Transverse colon (tissue), 4 donors: ENCODE data around the gene TNS3. TPM values are rescaled to one million over a fixed set of nuclear protein-coding genes. Genes with fewer than 3 reads are reported as not detected.

Experiments
- DNase-seq: peaks from one replicate; pipeline ENCODE4 v3.0.0-alpha.2; 2019
- H3K27ac ChIP-seq, 4 donors: fragments of 200-600 bp; sonication (generic); 2 replicates each; pipeline ENCODE4 v1.5.1; 2016 to 2018; ENCODE audit warnings: inconsistent platforms in 4 of 4
- H3K27me3 ChIP-seq: fragments of 200-600 bp; sonication (generic); 2 replicates; pipeline ENCODE4 v1.5.1; 2017; ENCODE audit warnings: inconsistent platforms
- H3K36me3 ChIP-seq, 4 donors: fragments of 200-600 bp; sonication (generic); 2 replicates each; pipeline ENCODE4 v1.5.1; 2017 to 2019; ENCODE audit warnings: inconsistent platforms in 4 of 4
- H3K4me1 ChIP-seq, 4 donors: fragments of 200-600 bp; sonication (generic); 2 replicates each; pipeline ENCODE4 v1.5.1; 2017 to 2020; ENCODE audit warnings: inconsistent platforms in 4 of 4
- H3K4me3 ChIP-seq, 4 donors: fragments of 200-600 bp; sonication (generic); 1 replicate in 1 of 4; 2 replicates in 3 of 4; pipeline versions ENCODE4 v1.5.1 to v1.6.1; 2017 to 2019; ENCODE audit warnings: inconsistent platforms in 4 of 4
- H3K9me3 ChIP-seq, 2 donors: fragments of 200-600 bp; sonication (generic); 2 replicates each; pipeline ENCODE4 v1.5.1; 2017 to 2019; ENCODE audit warnings: inconsistent platforms in 2 of 2
- EP300 ChIP-seq: sonication (generic); formaldehyde crosslinking; IDR thresholded peaks from one replicate; pipeline ENCODE4 v1.6.1; 2017; ENCODE audit warnings: antibody characterized with exemption, low read depth
- POLR2A ChIP-seq: fragments of 450-650 bp; IDR thresholded peaks from one replicate; pipeline ENCODE4 v1.6.1; 2016; ENCODE audit warnings: antibody characterized with exemption, mild to moderate bottlenecking, moderate library complexity
- POLR2AphosphoS5 ChIP-seq, 3 donors: sonication (generic); formaldehyde crosslinking; IDR thresholded peaks; one replicate each; pipeline ENCODE4 v1.6.1; 2016; ENCODE audit warnings: antibody characterized with exemption in 3 of 3
- WGBS, 2 donors: methylation state at CpG; one replicate each; pipeline ENCODE4 v1.1.5; 2018; ENCODE audit warnings: low coverage in 1 of 2; 5-methylcytosine and 5-hydroxymethylcytosine counted together
- in situ Hi-C, 4 donors: fragments of 200-750 bp; cut with MboI; loops; one replicate each; pipeline versions ENCODE4 v1.15.0 to v1.15.1; 2017; ENCODE audit warnings: low sequenced_read_pairs in 3 of 4, low pct_ligation_motif_present in 1 of 4, low pct_unique_long_range_greater_than_20kb in 1 of 4
- intact Hi-C: fragments of 100-400 bp; cut with DNase I; formaldehyde crosslinking; loops from one replicate; pipeline ENCODE4 v1.15.1; 2023; ENCODE audit warnings: low total_unique reads
- total RNA-seq, 4 donors: library from RNA; depleted of rRNA; stranded (reverse); fragments of >200 nt; gene quantifications; one replicate each; pipeline ENCODE4 v1.1.0, GENCODE V29; 2016
- TF ChIP-seq, protein P1 (sequence below), 5 experiments: fragments of 200-600 bp in 3 of 5; fragments of 450-650 bp in 2 of 5; sonication (generic) in 3 of 5; IDR thresholded peaks; 1 replicate in 2 of 5; 2 replicates in 3 of 5; pipeline ENCODE4 v1.5.1; 2016 to 2017; ENCODE audit warnings: antibody characterized with exemption in 5 of 5, inconsistent platforms in 3 of 5, mild to moderate bottlenecking in 2 of 5, moderate library complexity in 1 of 5

TNS3 gene
- total RNA-seq, 4 donors from 2014 or later = 58.5 to 104 (median 72.7) TPM

DNA sequence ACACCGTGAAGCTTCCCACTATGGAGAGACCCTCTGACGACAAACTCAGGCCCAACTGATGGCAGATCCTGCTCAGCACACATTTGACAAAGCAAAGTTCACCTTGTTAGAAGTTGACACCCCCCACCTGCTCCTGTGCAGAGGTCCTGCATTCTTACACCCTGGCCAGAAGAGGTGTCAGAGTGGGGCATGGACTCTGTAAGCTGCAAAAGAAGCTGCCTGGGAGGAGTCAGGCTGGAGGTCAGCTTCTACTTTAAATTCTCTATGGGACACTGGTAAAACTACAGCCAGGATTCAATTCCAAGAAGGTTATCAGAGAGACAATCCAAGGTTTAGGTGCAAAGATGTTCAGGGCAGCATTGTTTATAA lies 20.0 kb upstream of the TNS3 start:
- Histone ChIP-seq H3K27me3 (no peaks in the 10 kb centered on the region), H3K36me3 (no peaks in the 10 kb centered on the region), H3K9me3 (peaks cover 6 to 8% of the 10 kb centered on the region in 2 donors), H3K27ac (no peak overlapping the region), H3K4me1 (peaks cover 9 to 41% (median 21%) of the 10 kb centered on the region in 4 donors), H3K4me3 (no peak overlapping the region)
- in situ Hi-C loops = loop anchor here in 1 of 4 donors (25.0 kb wide), 1 partner anchor 210 kb away; no protein-coding TSS in a partner anchor
- TF ChIP-seq POLR2AphosphoS5 (IDR thresholded peaks at IDR 0.05) (no peak), EP300 (no peak), POLR2A (no peak)
- TF ChIP-seq, protein P1, sequence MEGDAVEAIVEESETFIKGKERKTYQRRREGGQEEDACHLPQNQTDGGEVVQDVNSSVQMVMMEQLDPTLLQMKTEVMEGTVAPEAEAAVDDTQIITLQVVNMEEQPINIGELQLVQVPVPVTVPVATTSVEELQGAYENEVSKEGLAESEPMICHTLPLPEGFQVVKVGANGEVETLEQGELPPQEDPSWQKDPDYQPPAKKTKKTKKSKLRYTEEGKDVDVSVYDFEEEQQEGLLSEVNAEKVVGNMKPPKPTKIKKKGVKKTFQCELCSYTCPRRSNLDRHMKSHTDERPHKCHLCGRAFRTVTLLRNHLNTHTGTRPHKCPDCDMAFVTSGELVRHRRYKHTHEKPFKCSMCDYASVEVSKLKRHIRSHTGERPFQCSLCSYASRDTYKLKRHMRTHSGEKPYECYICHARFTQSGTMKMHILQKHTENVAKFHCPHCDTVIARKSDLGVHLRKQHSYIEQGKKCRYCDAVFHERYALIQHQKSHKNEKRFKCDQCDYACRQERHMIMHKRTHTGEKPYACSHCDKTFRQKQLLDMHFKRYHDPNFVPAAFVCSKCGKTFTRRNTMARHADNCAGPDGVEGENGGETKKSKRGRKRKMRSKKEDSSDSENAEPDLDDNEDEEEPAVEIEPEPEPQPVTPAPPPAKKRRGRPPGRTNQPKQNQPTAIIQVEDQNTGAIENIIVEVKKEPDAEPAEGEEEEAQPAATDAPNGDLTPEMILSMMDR (IDR thresholded peaks at IDR 0.05) = no peak
- WGBS, 2 donors = 75% methylated on average over 2 of the region's 2 CpGs; no CpG with 5 or more reads in 1 of the 2 donors
- no peak for DNase-seq
- intact Hi-C loops = no loop called here

DNA sequence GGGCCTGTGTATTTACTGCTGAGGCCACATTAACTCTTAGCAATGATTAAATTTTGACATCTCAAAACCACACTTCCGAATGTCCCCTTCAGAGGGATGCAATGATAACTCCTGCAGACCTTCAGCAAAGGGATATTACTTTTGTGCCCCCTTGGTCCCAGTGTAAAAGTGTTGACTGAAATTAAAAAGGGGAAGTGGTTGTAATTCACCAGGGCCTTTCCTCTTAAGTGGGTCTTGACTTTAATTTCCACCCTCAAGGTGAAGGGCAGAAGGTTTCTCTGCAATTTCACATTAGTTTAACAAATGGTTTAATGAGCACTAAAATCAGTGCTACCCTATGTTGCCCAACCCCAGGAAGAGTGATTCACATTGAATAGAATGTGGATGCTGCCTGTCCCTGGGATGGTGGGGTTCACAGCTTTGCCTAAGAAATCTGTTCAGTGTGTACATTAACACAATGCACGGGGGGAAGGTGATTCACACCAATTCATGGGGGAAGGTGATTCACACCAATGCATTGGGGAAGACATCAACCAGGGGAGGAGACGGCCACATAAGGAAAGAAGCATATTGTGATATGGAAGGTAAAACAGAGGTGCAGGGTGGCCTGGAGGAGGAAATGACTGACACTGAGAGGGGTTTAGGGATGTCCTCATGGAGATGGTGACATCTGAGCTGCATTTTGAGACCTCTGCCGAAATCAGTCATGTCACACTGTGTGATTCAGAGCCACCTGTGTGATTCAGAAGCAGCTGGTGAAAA lies 19.4 kb upstream of the TNS3 start:
- 71 to 100% methylated on average over 1 to 4 of the region's 4 CpGs for WGBS, 2 donors
- in situ Hi-C loops (loop anchor here in 1 of 4 donors (25.0 kb wide), 1 partner anchor 211 kb away; no protein-coding TSS in a partner anchor), intact Hi-C loops (no loop called here)
- H3K4me1 ChIP-seq = peaks cover 9 to 41% (median 21%) of the 10 kb centered on the region in 4 donors
- peaks cover 11 to 13% of the 10 kb centered on the region in 2 donors for H3K9me3 ChIP-seq
- no peaks in the 10 kb centered on the region for H3K36me3 ChIP-seq
- no peaks in the 10 kb centered on the region for H3K27me3 ChIP-seq
- H3K27ac ChIP-seq = peak overlapping the region in 1 of 4 donors; percentile 17
- TF ChIP-seq EP300 = no peak
- TF ChIP-seq, protein P1 (IDR thresholded peaks at IDR 0.05) = no peak
- TF ChIP-seq POLR2AphosphoS5 (IDR thresholded peaks at IDR 0.05) = no peak
- no peak for TF ChIP-seq POLR2A
- no peak overlapping the region for H3K4me3 ChIP-seq
- DNase-seq = no peak

DNA sequence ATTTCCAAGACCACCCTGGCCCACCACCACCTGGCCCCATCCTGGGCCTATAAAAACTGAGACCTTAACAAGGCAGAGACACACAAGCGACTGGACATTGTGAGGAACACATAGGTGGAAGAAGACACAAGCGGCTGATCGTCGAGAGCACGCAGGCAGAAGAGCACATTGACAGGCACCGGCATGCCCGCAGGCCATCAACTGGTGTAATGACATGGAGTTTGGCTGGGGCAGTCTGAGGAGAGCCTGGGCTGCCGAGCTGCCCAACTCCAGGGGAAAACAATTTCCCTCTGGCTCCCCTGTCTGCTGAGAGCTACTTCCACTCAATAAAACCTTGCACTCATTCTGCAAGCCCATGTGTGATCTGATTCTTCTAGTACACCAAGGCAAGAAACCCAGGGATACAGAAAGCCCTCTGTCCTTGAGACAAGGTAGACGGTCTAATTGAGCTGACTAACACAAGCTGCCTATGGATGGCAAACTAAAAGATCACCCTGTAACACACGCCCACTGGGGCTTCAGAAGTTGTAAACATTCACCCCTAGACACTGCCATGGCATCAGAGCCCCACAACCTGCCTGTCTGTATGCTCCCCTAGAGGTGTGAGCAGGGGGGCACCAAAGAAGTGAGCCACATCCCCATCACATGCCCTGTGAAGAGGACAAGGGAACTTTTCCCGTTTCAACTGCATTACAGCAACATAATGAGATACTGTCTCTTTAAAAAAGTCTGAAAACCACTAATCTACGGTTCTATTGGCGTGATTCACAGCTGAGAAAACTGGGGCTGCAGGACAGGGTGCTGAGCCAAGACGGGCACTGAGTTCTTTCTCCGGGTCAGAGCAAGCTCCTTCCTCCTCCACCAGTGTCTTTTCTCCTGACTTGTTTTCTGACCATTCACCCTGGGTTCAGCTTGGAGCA lies 18.5 kb upstream of the TNS3 start:
- no peak for DNase-seq
- Histone ChIP-seq H3K27ac (peak overlapping the region in 1 of 4 donors; percentile 17), H3K36me3 (no peaks in the 10 kb centered on the region), H3K27me3 (no peaks in the 10 kb centered on the region), H3K4me1 (peaks cover 9 to 34% (median 20%) of the 10 kb centered on the region in 4 donors), H3K9me3 (peaks cover 11 to 14% of the 10 kb centered on the region in 2 donors), H3K4me3 (no peak overlapping the region)
- WGBS, 2 donors = 63 to 80% methylated on average over 5 to 15 of the region's 15 CpGs
- intact Hi-C loops = no loop called here
- TF ChIP-seq, protein P1 (IDR thresholded peaks at IDR 0.05) = no peak
- TF ChIP-seq EP300 = no peak
- no peak for TF ChIP-seq POLR2A
- TF ChIP-seq POLR2AphosphoS5 (IDR thresholded peaks at IDR 0.05) = no peak
- in situ Hi-C loops = loop anchor here in 1 of 4 donors (25.0 kb wide), 1 partner anchor 212 kb away; no protein-coding TSS in a partner anchor

DNA sequence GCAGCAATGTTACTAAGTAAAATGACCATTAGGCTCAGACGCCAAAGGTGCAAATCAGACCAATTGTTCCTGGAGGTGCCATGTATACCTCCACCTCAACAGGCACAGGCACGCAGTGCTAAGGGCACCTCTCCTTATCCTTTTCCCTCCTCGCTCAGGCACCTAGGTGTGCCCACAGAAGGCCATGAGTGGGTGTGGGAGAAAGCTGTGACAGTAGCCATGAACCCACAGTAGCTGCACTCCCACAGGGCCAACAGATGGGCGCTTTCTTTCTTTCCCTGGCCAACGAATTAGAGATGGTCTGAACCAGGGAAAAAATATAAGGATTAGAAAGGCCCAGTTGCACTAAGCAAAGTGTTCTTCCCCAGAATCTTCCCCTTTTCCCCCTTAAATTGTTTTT lies 15.5 kb upstream of the TNS3 start:
- no peak for DNase-seq
- 73 to 93% methylated on average over 3 to 5 of the region's 5 CpGs for WGBS, 2 donors
- H3K27ac ChIP-seq = no peak overlapping the region
- H3K9me3 ChIP-seq = peaks cover 11 to 14% of the 10 kb centered on the region in 2 donors
- in situ Hi-C loops = loop anchor here in 2 of 4 donors (25.0 kb wide), 2 partner anchors 135 to 215 kb away; no protein-coding TSS in a partner anchor
- peaks cover 0 to 18% (median 10%) of the 10 kb centered on the region in 4 donors for H3K4me1 ChIP-seq
- TF ChIP-seq POLR2A = no peak
- no peaks in the 10 kb centered on the region for H3K27me3 ChIP-seq
- intact Hi-C loops = no loop called here
- no peaks in the 10 kb centered on the region for H3K36me3 ChIP-seq
- no peak overlapping the region for H3K4me3 ChIP-seq
